SKM-1 treated with dmso at 0.1 percent for 144 hours (cell line): ENCODE data around the gene OSBPL10.
"Not testable (repeated sequence)": the region's sequence is repeated elsewhere in the genome, so short reads cannot be mapped to it uniquely, and the experiment has no call there.

Source experiments
- DNase-seq: peaks from one replicate; lab custom pipeline; 2025; ENCODE audit not compliant: unreplicated experiment; lab: John Stamatoyannopoulos, UW

The OSBPL10 gene

DNA sequence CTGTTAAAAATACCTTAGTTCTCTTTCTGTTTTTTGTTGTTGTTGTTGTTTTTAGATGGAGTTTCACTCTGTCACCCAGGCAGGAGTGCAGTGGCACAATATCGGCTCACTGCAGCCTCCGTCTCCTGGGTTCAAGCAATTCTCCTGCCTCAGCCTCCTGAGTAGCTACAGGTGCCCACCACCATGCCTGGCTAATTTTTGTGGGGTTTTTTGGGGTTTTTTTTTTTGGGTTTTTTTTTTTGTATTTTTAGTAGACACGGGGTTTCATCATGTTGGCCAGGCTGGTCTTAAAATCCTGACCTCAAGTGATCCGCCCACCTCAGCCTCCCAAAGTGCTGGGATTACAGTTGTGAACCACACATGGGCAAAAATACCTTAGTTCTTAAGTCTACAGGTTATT, 120.4 kb downstream of the OSBPL10 start:
- not testable (repeated sequence) for DNase-seq

DNA sequence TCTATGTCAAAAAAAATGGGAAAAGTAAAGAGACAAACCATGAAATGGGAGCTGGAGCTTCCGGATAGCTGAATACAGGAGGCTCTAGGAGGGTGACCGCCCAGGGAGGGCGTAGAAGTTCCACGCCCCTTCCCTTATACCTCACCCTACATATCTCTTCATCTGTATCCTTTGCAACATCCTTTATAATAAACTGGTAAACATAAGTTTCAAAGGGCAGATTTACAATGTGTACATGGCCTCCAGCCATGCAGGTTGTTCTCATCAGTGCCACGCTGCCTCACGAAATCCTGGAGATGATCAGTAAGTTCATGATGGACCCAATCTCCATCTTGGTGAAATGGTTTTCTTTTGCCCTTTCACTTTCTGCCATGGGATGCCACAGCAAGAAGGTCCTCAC, 121.8 kb downstream of the OSBPL10 start:
- DNase-seq: no peak

GRCh38 chr3:31858439-31858838, 122.6 kb downstream of the OSBPL10 start:
- no peak for DNase-seq

GRCh38 chr3:31853580-31853979, 127.5 kb downstream of the OSBPL10 start:
- DNase-seq: no peak

DNA sequence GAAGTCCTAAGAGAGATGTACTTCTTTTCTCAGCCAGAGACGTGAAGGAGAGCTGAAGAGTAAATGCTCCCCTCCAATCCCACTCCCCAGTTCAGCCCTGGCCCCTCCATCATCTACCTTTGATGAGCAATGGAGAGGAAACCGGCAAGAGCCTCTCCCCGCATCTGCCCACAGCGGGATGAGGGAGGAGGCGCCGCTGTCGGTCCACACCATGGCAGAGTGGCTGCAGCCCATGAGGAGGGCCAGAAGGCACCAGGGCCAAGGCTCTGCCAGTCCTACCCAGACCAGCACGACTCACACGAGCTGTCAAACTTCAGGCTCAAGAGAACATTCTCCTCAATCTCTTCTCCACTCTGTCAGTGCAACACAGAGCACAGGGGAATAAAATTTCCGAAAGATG, 129.8 kb downstream of the OSBPL10 start:
- no peak for DNase-seq

DNA sequence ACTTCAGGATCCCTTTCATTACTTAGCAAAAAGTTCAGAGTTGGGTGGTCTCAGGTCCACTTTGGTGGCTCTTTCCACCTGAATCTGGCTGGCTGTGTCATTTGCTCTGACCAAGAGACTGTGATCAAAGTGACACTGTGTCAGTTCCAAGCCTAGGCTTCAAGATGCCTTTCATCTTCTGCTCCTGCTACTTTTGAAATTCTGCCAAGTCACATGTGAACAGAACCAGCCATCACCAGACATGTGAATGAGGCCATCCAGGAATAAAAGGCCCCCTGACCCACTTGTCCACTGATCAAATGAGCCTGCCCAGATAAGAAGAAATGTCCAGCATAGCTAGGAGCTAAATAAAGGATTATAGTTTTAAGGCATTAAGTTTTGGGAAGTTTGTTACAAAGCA, 132.2 kb downstream of the OSBPL10 start:
- no peak for DNase-seq

DNA sequence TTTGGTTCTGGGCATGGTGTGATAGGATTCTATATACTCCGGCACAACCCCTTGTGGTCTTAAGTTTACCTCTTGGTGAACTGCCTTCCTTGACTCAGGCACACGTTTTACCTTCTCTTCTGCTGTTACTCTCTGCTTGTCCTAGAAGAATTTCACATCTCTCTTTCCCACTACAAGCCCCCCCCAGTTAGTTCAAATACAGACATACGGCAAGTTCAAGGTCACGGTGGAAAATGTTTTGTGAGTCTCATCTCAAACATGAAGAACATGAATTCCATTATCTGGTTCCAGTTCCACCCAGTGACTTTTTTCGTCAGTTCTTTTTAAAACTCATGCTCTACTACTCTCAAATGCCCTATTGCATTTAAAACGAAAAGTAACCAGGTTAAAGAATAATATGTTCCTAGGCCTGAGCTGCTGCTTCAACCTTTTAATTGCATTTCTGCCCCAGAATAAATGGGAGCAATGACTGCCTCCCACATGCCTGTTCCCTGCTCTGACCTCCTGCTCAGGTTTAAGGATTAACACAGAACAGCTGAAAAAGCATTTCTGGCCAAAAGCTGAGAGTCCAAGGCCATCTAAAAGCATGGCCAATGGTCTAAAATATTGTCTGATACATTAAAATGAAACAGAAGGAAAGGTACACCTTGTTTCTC, 132.8 kb downstream of the OSBPL10 start:
- DNase-seq: no peak

DNA sequence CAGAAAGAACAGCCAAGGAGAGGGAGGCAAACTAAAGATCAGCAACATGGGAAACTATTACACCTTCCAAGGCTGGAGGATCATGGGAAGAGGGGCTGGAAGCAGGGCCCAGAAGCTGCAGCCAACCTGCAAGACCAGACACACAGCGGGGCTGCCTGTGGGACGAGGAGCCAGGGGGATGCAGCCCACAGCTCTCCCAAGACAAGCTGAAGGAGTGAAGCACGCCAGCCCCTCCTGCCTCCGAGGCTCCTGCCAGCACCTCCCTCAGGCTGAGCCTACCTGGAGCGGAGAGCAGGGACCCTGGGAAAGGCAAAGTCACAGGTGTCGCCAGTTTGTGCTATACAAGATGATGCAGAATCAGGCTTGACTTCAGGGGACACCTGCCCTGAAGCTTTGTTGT, 133.3 kb downstream of the OSBPL10 start:
- no peak for DNase-seq

DNA sequence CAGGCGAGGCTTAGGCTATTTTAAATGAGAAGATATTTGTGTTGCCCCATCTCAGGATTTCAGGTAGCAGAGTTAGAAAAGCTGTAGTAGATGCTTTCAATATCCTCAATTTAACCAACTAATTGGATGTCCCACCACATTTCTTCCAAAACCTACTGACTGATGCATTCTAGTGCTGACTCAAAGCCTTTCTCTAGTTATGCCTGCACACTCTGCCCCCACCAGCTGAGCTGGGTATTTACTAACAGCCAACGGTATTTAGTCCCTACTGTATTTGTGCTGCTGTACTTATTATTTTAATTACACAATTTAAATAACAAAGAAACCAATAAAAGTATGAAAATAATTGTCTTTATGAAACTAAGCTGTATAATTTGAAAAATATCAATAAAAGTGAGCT, 139.5 kb downstream of the OSBPL10 start:
- DNase-seq: no peak

DNA sequence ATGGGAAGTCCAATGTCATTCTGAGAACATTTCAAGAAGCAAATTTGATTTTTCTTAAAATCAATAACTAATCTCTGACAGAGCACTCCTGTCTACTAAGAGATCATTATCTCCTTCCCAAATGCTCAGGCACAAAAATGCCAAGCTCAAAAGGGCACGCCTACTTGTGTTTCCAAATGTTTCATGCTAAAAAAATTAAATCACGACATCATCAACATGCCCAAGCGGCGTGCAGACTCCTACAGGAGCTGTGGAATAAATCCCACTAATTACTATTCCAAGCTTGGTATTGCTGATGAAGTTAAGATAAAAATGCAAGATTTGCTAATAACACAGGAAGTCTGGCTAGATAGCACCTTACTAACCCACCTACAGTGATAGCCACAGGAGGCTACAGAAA, 140.8 kb downstream of the OSBPL10 start:
- no peak for DNase-seq

- no peak for DNase-seq
These were observed 141.7 kb downstream of the OSBPL10 start for GRCh38 chr3:31839144-31839917.

DNA sequence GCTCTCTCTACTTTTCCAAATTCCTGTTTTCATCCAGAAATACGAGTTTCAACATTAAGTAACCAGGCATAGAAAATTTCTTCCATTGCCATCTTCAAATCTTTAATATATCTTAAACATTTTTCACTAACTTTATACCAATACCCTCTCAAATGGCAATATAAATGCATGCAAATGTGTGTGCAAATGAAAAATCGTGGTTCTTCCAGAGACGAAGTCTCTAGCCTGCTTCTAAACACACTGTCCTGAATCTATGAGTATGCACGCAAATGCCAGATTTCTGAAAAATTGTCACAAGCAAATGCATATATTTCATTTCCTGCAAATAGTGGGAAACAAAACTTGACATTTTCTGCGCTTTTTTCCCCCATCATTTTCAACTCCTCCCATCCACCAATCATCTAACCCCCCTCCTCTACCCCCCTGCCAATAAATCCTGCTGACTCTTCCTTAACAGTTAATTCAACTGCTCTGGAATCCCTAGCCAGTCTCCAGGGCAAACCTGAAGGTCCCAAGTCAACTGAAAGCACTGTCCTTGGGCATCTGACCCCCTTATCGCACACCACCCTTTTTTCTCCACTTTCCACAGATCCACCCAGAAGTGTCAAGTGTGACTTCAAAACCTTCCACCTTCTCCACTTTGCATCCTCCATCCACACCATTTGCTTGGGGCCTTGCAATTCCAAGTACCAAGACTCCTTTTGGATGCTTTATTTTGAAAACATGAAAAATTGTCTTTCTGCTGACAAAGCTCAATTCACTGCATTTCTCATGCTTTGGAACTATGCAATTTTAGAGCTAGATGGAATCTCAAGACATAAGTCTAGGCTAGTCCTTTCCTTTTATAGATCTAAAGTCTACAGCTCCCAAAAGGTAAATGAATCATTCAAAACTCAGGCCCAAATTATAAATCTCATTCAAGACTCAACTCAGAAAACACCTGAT, 144.7 kb downstream of the OSBPL10 start:
- DNase-seq: no peak

GRCh38 chr3:31833391-31834190, 147.5 kb downstream of the OSBPL10 start:
- no peak for DNase-seq

- no peak for DNase-seq
These were observed 148.5 kb downstream of the OSBPL10 start for GRCh38 chr3:31832551-31832950.

DNA sequence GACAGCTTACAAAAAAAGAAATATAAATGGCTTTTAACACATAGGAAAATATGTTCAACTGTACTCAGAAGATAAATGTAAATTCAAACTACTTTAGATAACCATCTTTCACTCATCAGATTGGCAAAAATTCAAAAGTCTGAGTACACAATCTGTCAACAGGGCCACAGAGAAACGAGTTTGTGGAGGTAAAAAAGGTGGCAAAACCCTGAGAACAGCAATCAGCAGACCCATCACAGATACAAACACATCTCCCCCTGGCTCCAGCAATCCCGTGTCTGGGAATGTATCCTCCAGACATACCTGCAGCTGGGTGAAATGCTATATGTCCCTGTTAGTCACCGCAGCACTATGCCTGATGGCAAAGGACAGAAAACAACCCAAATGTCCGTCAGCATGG, 149.5 kb downstream of the OSBPL10 start:
- DNase-seq: no peak

GRCh38 chr3:31829826-31830426, 151.1 kb downstream of the OSBPL10 start:
- DNase-seq: no peak

GRCh38 chr3:31829010-31829409, 152.1 kb downstream of the OSBPL10 start:
- DNase-seq: no peak

DNA sequence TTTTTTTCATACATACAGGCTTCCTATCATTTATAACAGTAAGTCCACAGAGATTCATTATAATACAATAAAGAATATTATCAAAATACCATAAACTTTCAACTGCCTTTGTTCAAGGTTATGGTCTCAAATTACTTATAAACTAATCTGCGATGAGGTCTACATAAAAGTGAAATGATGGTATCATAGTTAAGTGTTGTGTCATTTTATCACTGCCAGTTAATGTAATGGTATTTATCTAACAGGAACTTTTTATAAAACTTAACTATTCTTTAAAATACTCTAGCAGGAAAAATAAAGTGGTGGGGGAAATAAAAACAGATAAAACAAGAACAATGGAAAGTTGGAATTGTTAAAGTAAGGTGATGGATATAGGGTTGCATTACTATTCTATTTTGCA, 153.1 kb downstream of the OSBPL10 start:
- no peak for DNase-seq

DNA sequence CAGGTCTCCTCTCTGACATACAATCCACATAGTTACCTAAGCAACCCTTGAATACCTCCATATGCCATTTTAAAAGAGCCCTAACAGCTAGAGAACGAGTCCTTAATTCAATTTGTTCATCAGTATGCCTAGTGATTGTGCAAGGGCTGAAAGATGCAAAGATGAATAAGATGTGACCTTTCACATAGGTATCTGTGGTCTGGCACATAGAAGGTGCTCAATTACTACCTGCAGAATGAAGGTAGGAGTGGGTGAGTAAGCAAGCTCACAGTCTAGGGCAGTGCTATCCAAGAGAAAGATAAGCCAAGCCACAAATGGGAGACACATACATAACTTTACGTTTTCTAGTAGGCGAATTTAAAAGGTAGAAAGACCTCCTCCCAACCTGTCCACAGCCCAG, 157.9 kb downstream of the OSBPL10 start:
- no peak for DNase-seq

DNA sequence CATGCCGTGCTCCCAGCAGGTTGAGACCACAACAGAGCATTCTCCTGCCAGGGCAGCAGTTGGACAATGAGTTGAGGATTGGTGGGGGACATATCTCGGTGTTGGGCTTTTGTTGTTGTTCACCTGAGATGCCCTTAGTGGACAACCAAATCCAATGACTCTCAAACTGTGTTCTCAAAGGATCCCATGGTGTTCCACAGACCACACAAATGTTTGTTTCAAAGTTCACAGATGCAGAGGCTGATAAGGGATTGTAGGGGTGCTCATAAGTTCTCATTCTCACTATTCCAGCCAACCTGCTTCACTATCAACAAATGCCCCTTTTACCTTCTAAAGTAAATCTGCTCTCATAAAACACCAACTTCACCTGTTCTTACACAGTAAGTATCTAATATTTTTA, 159.9 kb downstream of the OSBPL10 start:
- no peak for DNase-seq
